ENCODE measurements around the gene LNX1.
A peak's percentile ranks its signal among the peaks of the same experiment; 100 is the strongest.

Gene LNX1

DNA sequence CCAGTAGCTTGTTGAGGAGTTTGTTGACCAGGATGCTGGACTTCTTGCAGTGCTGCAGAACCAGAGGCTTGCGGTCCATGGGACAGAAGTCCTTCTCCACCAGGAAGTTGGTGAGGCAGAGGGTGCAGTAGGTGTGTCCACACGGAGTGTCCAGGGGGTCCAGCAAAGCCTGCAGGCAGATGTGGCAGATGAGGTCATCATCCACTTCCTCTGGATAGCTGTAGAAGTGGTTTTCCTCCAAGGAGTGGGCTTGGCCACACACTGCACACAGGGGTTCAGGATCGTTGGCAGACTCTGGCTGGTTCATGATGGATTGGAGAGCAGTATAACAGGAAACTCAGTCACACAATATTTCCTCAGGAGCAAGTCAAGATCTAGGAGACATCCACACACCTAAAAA is 17.6 kb downstream of the LNX1 start:
- no peak for FAIRE-seq

DNA sequence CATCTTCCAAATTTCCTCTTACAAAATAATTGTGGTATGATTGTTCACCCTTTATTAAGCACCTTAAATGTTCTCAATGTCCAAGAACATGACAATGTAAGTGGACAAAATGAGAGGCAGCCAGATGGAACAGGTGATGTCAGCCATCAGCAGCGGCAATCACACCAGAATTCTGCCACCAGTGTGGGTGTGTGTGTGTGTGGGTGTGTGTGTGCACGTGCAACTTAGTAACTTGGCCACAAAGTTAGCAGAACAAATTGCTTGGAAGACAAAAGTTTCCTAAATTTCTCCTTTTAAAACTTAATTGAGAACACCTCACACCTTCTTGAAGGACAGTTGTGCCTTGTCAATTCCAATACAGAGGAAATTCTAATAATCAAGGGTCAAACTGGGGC is 18.7 kb downstream of the LNX1 start:
- no peak for FAIRE-seq
- DNase-seq (ENCODE audit: low spot score): no peak

More for the DNA sequence above, 17.6 kb downstream of the LNX1 start:
- DNase-seq (ENCODE audit: low spot score): no peak

DNA sequence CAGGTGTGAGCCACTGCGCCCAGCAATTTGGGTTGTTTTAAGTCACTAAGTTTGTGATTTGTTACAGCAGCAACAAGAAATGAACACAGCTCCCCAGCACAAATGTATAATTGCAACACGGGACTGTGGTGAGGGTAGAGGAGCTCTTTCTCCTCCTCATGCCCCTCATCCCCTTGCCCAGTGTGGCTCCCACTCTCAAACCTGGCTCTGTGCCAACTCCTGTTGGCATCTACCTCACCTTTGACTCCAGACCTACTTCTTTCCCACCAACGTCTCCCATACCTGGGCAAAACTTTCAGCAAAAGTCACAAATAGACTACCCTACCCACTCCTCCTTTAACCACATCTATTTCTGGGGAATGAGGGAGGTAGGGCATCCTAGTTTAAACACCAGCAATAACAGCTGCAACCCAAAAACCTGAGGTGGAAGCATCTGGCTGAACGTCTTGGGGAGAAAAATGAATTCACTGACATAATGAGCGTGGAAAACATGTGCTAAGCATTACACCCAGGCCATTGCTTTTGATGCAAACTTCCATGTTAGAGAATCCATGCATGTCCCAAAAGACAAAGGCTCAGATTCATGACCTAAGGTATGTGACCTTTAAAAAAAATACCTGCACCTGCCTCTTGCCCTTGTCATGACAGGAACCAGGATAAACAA is 19.2 kb downstream of the LNX1 start:
- no peak for FAIRE-seq

DNA sequence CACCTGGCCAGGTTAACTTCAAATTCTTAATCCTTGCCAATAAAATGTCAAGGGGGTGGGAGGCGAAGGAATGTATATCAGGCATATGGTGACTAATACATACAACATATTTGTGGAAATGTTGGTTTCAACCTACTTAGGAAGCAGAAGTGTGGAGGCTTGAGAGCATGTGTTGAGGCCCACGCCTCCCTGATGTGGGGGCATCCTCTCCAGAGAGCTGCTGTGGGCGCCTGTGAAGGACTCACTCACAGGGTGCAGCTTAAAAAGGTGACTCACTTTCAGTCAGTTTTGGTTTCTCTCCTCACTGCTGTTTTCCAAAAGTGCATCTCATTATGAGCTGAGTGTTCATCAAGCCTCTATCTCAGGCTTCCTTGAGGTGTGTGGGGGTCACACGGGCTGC is 27.5 kb downstream of the LNX1 start:
- no peak for FAIRE-seq
- peak; percentile 28 for DNase-seq (ENCODE audit: low spot score)

More for the DNA sequence above, 19.2 kb downstream of the LNX1 start:
- no peak for DNase-seq (ENCODE audit: low spot score)

DNA sequence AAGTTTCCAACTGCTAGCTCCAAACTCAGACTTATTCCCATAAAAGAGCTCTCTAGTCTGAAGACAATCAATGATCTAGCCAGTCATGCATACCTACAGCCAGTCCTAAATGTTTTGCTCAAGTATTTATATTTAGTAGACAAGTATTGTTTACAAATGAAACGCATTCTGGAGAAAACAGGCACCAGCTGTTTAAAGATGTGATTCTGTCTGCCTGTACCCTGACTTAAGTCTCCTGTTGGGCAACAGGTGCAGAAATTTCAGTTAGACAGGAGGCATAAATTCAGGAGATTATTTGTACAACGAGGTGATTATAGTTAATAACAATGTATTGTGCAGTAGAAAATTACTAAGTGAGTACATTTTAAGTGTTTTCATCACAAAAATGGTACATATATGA is 28.9 kb downstream of the LNX1 start:
- DNase-seq (ENCODE audit: low spot score) (no peak), FAIRE-seq (no peak)

DNA sequence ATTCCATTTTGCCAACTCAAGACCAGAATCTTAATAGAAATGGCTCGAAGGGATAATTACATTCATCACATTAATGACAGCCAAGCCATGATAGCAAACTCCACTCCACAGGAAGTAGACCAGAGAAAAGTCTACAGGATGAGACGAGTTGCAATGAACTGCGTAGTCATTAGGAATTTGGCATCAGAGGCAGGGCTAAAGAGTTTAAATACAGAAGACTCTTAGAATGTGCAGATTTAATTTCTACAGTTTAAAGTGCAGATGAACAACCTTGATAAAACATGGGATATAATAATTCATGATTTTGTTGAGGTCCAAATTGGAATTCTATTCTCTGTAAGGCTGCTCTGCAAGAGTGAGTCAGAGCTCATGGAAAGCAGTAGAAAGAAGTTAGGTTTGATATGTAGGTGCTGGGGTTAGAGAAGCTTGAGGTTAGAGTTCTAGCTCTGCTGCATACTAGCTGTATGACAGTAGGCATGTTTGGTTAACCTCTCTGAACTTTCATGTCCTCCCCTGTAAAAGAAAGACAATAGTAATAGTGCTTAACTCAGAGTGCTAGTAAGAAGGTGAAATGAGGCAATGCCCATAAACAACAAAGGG is 32.2 kb downstream of the LNX1 start:
- FAIRE-seq (no peak), DNase-seq (ENCODE audit: low spot score) (no peak)

DNA sequence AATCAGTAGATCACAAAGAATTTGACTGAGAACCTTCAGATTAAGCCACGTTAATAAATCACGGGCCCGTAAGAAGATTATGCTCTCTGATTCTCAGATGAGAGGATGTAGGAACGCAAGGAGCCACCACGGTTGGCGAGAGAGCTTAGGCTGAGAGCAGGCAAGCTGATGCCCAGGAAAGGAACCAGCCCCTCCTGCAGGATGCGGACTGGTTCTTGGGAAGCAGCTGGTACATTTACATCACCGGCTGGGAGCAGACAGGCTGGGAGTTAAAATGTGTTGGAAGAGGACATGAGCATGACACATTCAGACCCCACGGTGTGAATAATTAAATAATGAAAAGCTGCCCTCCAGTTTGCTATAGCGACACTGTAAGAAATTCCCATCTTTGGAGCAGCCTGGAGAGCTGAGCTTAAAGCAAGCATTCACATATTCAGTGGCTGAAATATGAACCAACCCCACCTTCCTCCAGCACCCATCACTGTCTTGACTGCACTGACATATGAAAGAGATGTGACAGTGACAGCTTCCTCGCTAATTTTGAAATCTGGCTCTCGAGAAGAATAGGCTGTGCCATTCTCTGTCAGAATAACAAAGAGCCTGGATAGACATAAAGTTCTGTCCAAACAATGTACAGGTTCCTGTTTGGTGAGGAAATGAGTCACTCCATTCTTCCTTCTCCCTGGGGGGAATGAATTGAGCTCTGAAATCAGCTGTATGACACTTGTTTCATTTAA is 33.1 kb downstream of the LNX1 start:
- DNase-seq (ENCODE audit: low spot score): no peak
- FAIRE-seq: no peak

DNA sequence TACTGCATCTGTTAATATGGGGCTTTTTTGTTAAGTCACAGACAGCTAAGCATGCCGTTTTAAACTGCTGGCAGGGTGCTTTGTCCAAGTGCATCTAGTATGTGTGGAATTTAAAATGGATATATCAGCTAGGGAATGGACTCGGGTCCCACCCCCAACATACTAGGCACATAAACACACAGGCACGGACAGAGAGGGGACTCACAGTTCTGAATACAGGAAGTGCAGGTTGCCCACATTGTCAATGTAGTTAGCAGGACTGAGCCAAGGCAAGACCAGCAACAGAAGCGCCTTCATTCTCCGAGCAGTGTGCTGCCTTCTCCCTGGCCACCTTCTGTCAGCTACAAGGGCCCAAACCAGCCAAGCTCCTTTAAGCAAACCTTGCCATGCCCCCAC is 33.6 kb downstream of the LNX1 start:
- FAIRE-seq (no peak), DNase-seq (ENCODE audit: low spot score) (no peak)

DNA sequence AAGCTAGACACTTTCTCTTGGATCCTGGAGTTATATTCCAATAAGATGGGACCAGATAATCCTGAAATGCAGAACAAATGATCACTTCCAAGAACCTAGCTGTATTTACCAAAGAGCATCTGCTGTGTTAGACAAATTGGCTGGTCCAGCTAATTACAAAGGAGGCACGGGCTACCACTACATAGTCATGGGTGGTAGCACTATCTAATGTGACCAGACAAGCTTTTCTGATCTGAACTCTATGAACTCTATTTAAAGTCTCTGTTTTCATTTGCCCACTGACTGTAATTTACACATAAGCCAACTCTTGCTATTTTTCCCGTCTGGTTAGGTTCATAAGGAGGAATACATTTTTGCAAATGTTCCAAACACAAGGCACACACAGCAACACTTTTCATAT is 34.6 kb downstream of the LNX1 start:
- no peak for FAIRE-seq
- DNase-seq (ENCODE audit: low spot score): no peak

DNA sequence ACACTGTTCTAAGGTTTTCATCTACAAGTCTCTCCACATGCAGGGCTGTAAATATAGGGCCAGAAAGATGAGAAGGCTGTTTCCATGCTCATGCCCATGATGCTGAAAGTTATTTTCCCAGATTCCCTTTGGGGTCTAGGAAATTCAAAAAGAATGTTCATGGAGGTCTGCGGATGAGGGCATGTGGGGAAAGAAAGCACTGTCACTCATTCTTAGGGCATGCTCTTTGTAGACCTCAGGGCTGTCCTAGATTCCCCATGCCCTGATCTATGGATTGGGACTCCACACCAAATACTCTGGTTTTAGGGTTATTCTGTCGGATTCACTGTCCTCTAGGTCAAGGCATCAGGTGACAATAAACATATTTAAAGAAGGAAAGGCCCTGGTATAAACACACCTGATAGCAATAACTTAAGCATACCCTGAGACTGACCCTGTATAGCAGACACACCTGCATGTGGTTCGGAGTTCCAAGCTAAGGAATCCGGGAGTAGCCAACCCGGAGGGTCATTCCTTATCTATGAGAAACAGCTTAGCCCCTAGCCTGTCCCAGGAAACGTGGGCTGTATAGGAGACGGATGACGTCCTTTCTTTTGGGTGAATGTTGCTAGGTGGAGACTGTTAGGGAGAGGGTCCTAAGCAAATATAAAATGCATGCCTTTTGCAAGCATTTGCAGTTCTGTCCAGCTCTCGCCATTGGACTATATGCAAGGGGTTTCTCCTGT is 37.6 kb downstream of the LNX1 start:
- no peak for FAIRE-seq
- no peak for DNase-seq (ENCODE audit: low spot score)

DNA sequence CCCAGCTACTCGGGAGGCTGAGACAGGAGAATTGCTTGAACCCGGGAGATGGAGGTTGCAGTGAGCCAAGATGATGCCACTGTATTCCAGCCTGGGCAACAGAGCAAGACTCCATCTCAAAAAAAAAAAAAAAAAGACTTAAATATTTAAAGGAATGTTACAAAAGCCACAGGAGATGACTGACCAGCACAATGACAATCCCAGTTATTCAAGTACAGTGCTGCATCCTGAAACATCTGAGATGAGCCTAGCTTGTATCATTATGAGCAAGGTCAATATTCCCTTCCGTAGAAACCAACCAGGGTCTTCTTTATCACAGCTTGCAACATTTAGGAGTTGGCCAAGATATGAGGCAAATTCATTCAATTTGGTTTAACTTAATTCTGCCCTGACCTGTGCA is 38.6 kb downstream of the LNX1 start:
- no peak for DNase-seq (ENCODE audit: low spot score)
- FAIRE-seq: no peak

DNA sequence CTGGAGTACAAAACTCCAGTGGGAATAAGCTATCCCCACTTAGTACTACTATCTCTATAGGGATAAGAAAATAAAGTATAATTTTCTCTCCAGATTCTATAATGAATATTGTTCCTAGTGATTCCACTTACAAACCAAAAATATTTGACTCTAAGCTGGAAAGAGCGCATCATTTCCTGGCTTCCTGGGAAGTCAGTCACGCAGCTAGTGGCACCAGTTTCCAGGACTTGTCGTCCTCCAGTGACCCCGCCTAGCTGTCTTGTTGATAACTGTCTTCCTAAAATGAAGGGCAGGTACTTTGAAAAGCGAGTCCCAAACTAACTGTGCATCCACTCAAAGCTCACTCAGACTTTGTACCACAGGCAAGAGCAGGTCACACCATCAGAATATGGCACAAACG is 39.3 kb downstream of the LNX1 start:
- FAIRE-seq (no peak), DNase-seq (ENCODE audit: low spot score) (no peak)

DNA sequence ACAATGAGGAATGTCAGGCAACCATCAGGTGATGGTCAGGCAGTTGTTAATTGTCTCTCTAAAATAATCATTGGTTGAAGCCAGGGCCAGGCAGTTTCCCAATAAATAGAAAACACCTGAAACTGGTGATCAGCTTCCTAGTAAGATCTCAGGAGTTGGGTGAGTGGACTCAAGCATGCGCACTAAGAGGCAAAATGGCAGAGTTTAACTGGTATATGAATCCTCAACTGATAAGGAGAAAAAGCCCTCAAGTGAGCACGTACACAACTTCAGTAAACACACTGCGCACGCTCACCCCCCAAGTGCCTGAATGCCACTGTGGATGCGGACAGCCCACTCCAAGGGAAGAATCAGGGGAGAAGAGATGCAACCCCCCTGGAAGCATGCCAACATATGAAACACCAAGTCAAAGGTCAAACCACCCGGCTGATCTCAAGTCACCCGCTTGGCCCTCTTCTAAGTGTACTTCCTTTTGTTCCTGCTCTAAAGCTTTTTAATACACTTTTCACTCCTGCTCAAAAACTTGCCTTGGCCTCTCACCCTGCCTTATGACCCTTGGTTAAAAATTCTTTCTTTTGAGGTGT is 39.9 kb downstream of the LNX1 start:
- no peak for FAIRE-seq
- DNase-seq (ENCODE audit: low spot score): no peak

DNA sequence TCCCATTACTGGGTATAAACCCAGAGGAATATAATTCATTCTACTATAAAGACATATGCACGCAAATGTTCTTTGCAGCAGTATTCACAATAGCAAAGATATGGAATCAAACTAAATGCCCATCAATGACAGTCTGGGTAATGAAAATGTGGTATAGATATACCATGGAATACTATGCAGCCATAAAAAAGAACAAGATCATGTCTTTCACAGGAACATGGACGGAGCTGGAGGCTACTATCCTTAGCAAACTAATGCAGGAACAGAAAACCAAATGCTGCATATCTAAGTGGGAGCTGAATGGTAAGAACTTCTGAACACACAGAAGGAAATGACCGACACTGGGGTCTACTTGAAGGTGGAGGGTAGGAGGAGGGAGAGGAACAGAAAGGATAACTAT is 42.6 kb downstream of the LNX1 start:
- no peak for FAIRE-seq
- no peak for DNase-seq (ENCODE audit: low spot score)

DNA sequence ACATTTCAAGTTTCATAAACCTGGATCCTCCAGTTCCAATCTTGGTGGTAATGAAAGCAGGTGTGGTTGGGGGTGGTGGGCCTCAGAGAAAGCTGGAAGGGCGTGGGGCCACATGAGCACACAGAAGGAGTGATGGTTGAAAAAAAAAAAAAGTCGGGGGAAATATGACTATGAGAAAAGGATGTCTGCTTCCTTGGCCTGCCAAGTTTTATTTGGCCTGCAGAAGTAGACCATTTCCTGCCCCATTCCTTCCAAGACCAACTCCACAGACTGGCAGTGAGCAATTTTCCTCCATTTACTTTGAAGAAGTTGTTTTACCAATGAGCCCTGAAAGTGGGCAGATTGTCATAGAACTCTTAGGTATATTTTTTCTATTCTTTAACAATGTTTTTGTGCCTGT is 43.3 kb downstream of the LNX1 start:
- DNase-seq (ENCODE audit: low spot score) (no peak), FAIRE-seq (no peak)

DNA sequence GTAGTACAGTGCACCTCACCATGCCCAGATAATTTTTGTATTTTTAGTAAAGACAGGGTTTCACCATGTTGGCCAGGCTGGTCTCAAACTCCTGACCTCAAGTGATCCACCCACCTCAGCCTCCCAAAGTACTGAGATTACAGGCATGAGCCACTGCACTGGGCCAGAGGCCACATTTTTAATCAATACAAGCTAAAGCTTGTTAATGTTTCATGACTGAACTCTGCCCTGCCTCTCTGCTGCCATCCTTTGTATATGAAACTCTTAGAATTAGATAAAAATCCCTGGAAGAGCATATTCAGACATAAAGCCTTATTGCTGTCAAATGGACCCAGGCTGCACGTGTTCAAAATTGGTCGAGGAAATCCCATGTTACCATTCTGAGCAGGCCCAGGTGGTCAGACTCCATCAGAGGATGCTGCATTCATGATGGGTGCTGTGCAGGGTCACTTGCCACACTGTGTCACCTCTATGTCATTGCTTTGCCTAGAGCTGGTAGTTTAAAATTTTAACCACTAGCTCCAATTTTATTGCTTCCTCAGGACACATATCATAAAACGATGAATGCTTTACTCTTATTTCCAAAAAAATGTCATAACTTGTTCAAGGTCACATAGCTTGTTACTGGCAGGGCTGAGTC is 45.2 kb downstream of the LNX1 start:
- FAIRE-seq (no peak), DNase-seq (ENCODE audit: low spot score) (no peak)

DNA sequence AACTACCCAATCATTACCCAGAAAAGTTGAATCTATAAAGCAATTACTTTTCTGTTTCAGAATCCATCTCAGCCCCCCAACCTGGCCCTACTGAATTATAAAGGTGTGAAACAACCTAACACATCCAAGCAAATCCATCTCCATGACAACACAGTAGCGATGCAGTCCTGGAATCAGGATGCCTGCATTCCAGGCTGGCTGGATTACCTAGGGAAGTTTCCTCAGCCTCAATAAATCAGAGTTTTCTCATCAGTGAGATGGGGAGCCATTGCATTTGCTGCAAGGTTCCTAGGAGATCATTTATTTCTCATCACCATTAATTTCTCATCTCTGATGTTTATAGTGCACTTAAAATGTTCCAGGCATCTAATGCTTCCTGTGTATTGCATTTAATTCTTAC is 46.0 kb downstream of the LNX1 start:
- DNase-seq (ENCODE audit: low spot score) (no peak), FAIRE-seq (no peak)

DNA sequence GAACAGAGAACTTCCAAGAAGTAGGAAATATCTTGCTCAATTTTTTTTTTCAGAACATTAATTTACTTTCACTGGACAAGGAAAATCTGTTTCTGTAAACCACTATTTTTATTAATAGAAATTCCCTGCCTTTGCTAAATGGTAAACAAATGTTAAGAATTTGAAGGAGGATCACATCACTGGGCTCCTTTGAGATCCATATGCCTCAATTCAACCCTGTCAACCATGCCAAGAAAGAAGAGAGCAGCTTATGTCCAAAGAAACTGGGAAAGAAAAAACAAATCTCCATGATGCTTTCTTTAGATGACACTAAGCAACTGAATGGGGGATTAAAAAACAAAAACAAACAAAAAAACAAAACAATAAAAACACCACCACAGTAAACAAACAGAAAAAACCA is 47.7 kb downstream of the LNX1 start:
- no peak for DNase-seq (ENCODE audit: low spot score)
- no peak for FAIRE-seq

DNA sequence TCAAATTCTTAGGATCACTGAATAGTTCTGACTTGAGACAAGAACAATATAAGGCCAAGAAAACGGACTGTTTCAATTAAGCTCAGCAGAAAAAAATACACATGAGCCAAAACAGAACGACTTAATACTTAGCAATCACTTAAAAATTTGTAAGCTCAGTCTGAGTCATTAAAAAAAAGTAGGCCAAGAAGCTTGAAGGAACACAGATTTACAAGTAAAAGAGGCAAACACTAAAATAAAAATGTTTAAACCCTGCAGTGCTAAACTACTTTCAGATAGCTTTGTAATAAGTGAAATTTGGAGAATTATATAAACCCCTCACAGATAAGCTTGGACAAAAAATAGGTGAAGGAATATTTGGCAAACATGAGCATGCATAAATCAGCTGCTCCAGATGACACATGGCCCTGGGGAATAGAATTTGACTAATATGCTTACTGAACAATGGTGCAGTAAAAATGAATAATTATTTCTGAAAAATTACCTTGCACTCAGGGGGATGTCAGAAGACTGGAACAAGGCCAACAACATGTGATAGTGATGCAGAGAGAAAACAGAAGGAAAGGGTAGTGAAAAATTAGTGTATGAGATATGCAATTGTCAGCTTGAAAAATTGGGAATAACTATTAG is 49.6 kb downstream of the LNX1 start:
- no peak for DNase-seq (ENCODE audit: low spot score)

DNA sequence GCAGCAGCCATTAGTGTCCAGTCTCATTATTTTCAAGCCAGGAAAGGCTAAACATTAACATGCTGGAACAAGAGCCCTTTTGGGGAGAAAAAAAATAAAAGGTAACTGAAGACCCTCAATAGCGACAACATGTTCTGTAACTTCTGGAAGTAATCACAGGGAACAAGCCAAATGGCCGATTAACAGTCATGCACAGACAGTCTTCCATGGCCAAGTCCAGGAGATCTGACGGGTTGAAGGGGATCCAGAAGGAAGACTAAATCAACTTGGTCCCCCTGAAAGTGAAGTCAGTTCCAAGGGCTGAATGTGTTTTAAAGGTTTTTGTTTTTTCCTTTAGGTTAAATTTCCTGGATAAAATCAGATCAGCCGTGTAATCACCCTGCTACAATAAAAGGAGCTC is 52.5 kb downstream of the LNX1 start:
- FAIRE-seq (no peak), DNase-seq (ENCODE audit: low spot score) (no peak)

More for the DNA sequence above, 49.6 kb downstream of the LNX1 start:
- peak; percentile 63 for FAIRE-seq

DNA sequence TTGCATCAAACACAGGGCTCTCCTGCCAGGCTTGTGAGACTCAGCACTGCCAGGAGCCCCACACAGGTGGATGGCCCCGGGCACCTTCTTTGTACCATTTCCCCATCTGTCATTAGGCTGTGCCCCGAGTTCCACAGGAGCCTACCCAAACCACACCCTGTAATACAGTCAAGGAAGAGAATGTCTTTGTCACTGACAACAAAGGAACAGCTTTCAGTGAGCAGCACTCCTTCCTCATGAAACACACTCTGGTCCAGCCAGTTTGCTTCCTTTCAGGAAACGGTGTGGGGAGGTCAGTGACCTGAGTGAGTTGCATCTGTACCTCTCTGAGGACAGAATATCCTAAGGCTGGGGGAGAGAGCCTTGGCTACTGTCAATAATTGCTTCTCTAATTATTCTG is 53.7 kb downstream of the LNX1 start:
- no peak for DNase-seq (ENCODE audit: low spot score)
- no peak for FAIRE-seq
